CD4-positive, alpha-beta T cell treated with Interleukin-4 for 4 hours (primary cell): ENCODE measurements around the gene OTOL1.

Experiments used
- DNase-seq: peaks from one replicate; pipeline ENCODE4 v3.0.0-alpha.2; 2020

OTOL1 gene

DNA sequence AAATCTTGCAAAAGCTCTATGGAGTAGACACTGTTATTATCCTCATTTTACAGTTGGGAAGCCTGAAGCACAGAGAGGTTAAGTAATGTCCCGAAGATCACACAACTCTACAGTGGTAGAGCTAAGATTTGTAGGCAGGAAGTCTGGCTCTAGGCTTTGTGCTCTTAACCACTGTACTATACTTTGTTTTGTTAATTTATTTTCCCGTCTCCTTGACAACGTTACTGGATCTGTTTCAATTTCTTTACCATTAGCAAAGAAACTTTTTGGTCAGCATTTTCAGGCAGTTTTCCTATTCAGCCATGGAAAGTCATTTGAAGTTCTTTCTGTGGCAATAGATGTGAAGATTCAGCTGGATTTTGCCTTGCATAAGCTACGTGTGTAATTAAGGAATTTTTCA, 51.7 kb downstream of the OTOL1 start:
- no peak for DNase-seq

DNA sequence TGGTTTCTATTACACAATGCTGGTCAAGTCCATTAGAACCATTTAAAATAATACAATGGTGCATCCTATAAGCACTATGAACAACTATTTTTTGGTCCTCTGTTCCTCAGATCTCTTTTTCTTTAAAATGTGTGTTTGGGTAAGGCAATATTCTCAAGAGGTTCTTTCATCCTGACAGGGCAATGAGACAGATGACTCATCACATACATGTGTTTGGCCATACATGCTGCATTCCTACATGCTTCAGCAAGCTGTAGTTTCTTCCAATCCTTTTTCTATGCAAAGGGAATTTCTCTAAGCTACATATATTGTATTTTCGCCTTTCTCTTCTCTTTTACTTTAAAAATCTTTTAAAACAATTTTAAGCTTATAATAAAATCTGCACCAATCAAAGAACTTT, 52.7 kb downstream of the OTOL1 start:
- no peak for DNase-seq

DNA sequence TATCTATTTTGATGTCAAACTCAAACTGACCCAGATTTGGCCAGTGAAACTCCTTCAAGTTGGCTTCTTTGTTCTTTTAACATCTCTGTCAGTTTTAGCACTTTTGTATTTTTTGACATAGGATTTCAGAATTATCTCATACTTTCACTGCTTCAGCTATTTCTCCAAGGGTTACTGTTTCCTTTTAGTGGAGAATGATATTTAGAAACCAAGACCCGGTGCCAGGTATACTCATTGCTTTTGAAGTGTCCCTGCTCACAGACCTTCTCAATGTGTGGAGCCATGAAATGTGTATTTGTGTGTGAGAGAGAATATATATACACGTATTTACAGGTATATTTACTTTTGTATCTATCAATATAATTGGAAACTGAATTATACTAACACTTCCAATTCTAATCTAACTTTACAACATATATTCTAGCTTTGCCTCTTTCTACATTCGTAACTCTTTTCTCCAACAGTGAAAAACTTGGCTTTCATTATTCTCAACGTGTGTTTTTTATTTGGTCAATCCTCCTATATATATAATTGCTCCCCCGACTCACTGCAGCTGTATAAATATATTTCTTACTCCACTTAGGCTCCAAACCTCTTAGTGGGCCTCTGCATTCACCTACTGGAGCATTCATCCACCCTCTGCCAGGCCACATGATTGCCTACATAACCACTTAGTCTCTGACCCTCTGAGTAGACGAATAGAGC, 54.0 kb downstream of the OTOL1 start:
- no peak for DNase-seq

DNA sequence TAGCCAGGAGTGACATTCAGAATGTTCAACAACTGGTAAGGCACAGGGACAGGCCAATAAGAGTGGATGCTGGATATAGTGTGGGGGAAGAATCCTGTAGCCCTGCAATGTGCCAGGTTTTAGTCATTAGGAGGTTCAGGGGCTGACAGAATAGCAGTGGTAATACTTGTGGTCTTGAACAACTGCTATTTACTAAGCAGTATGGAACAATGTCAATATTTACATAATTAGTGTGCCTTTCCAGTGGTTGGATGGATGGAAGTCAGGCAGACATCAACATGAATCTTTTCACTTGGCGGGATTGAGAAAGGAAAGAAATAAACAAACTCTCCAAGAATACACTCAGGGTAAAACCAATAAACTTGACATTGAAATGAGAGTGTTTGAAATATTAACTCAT, 55.1 kb downstream of the OTOL1 start:
- no peak for DNase-seq

DNA sequence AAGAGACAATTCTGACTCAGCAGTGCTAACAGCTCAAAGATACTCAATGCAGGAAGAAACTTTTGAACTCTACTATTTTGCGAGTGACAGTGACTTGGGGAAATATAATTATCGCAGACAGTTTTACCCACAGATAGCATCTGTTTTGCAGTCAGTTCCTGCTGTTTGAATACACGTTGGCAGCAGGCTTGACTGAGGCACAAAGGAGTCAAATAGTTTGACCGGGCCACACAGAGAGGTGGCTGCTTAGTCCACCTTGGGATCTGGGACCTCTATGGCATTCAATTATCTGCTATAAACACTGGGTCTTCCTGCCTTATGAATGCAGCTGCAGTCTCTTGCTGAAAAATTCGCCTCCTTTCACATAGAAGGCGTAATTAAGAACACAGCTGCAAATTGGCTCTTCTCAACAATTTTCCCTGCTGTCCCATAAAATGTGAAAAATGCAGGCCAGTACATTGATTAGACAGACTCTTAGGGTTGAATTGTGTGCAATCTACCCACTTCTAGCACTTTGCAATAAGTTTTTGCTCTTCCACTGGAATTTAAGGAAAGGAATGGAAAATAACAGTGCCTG, 56.5 kb downstream of the OTOL1 start:
- no peak for DNase-seq
